B cell (primary cell): ENCODE data around the gene HAO1.

ENCODE experiments used
- EZH2 ChIP-seq: IDR thresholded peaks from 2 replicates; pipeline ENCODE4 v1.6.1; 2012; ENCODE audit warnings: borderline replicate concordance, low read depth, mild to moderate bottlenecking, moderate library complexity, low read length; ENCODE audit not compliant: insufficient read depth, poor library complexity, severe bottlenecking
- TF ChIP-seq, protein P1 (sequence below): fragments of 200-600 bp; IDR thresholded peaks from one replicate; pipeline ENCODE4 v1.8.0; 2022; ENCODE audit warnings: antibody characterized with exemption, mild to moderate bottlenecking

DNA sequence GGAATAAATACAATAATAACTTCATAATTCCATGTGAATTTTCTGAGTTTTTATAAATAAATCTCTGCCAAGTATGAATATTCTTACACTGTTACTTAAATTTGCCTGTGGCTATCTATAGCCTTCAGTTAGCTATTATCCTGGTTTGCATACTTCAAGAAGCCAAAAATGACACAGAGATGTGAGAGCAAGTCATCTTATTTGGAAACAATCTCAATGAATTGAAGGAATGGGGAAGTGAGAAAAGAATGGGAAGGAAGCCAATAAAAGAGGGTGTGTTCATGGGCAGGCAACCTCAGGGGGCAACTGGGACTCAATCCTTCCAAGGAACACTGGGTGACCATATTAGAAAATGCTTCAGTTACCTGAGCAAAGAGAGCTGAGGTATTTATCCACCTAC, 9.9 kb downstream of the HAO1 start:
- TF ChIP-seq, protein P1, sequence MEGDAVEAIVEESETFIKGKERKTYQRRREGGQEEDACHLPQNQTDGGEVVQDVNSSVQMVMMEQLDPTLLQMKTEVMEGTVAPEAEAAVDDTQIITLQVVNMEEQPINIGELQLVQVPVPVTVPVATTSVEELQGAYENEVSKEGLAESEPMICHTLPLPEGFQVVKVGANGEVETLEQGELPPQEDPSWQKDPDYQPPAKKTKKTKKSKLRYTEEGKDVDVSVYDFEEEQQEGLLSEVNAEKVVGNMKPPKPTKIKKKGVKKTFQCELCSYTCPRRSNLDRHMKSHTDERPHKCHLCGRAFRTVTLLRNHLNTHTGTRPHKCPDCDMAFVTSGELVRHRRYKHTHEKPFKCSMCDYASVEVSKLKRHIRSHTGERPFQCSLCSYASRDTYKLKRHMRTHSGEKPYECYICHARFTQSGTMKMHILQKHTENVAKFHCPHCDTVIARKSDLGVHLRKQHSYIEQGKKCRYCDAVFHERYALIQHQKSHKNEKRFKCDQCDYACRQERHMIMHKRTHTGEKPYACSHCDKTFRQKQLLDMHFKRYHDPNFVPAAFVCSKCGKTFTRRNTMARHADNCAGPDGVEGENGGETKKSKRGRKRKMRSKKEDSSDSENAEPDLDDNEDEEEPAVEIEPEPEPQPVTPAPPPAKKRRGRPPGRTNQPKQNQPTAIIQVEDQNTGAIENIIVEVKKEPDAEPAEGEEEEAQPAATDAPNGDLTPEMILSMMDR: no peak
- TF ChIP-seq EZH2: no peak
